Activated effector memory CD4-positive, alpha-beta T cell treated with Interleukin-2 at 50 U/mL for 16 hours (primary cell): ENCODE measurements around the gene HOXA4.

Experiments used
- DNase-seq: peaks from one replicate; pipeline ENCODE4 v3.0.0-alpha.2; 2020

HOXA4 gene

GRCh38 chr7:27169658-27170425 lies 39.3 kb upstream of the HOXA4 start:
- DNase-seq = no peak

DNA sequence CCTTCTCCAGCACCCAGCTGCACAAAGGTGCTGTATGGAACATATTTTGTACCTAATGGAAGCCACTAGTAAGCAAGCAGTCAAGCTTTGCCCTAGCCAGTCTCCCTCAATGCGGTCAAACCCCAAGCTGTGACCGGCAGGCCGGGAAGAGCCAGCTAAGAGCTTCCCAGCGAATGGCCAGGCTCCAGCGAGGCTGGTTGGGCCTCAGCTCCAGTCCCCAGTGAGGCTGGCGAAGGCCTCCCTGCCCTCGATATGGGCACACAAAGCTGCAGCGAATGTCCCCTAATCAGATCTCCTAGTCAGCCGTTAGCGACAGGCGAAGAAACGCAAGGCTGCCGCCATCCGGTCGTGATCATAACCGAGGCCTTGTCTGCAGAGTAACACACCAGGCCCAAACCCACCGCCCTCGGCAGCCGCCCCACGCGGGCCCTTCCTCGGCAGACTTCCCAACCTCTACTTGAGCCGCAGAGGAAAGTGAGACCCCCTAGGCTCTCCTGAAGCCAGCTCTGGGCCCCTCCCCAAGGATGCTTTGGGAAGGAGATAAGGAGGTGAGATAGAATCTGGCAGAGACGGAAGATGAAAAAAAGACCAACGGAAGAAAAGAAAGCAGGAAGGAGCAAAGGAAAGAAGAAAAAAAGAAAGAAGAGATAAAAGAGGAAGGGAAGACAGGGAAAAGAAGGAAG lies 37.8 kb upstream of the HOXA4 start:
- DNase-seq = no peak

DNA sequence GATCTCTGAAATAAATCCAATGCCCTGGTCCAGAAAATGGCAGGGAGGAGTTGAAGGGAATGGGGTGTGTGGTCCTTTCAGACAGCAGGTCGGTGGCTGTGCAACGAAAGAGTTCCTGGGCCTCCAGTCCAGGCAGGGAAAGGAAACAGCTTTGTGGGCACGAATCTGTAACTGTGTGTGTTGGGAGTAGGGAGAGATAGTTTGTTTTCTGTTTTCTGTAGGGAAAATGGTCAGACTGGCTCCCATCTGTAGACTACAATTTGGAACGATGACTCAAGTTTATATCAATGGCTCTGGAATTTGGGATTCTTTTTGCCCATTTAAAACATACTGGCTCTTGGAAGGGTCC lies 37.3 kb upstream of the HOXA4 start:
- DNase-seq = no peak

DNA sequence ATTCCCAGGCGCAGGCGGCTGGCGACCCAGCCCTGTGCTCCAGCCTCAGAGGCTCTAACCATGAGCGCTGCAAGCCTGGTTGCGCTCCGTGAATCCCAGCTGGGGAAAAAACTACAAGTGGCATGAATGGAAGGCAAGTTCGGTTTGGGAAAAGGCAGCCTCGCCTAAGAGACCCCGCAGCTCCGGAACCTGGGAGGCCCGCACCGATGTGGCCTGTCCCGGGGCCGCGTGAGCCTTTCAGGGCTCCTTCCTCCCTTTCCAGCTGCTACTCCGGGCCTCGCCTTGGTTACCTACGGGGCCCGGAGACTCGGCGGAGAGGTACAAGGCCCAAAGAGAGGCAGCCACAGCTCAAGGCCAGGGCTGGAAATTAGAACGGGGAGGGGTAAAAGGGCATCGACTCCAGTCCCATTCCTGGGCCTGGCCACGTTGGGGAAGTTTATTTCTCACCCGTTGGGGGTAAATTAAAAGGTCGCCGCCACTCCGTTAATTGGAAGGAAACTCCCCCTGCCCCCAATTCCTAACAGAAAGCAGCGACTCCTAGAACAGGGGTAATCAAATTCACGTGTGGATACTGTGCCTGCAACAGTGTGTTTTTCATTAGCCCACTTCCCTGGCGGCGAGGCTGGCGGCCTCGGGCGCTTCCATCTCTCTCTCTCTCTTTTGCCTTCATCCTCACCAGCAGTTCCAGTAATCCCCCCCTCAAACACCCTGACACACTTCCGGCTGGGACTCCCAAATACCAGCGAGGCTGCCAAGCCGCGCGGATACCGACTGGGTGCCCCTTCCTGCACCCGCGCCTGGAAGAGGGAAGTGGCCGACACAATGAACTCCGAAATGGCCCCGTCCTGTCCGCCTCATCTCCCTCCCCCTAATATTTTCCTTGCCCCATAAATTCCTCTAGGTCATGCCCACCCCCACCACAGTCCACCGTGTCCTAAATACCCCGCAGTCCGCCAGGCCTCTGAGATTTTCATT lies 36.3 kb upstream of the HOXA4 start:
- DNase-seq = no peak

GRCh38 chr7:27165996-27166530 lies 35.5 kb upstream of the HOXA4 start:
- no peak for DNase-seq

GRCh38 chr7:27165089-27165995 lies 34.8 kb upstream of the HOXA4 start, which contains the start of gene HOXA9:
Gene HOXA9, minus strand, starts transcription at chr7:27165537. Its CDS starts 80 bp downstream, at chr7:27165457.
- no peak for DNase-seq

- DNase-seq = no peak
These were observed 34.0 kb upstream of the HOXA4 start for GRCh38 chr7:27164367-27165088.

GRCh38 chr7:27164045-27164366 lies 33.4 kb upstream of the HOXA4 start:
- no peak for DNase-seq

GRCh38 chr7:27163288-27164044 lies 32.9 kb upstream of the HOXA4 start:
- no peak for DNase-seq

- DNase-seq = no peak
These were observed 32.2 kb upstream of the HOXA4 start for GRCh38 chr7:27162561-27163287.

- DNase-seq = no peak
These were observed 31.4 kb upstream of the HOXA4 start for GRCh38 chr7:27161721-27162560.

- no peak for DNase-seq
These were observed 30.7 kb upstream of the HOXA4 start for GRCh38 chr7:27161214-27161720.

GRCh38 chr7:27160546-27161213 lies 30.1 kb upstream of the HOXA4 start:
- DNase-seq = peak; percentile 69

DNA sequence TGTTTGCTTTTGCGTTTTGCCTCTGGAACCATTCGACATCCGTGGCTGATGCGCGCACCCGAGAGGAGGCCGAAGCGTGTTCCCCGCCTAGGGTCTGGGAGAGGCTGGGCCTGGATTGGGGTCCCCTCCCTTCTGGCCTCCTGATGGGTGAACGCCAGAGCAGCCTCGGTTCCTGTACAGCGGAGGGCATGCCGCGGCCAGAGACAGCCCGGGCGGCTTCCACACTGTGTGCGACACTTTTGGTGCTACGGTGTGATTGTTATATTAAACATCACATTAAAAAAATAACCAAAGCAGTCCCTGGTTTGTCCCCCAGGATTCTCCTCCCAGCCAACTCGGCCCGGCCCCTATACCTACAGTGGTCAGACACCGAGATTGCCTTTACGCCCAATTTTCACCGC lies 29.6 kb upstream of the HOXA4 start:
- DNase-seq = no peak

DNA sequence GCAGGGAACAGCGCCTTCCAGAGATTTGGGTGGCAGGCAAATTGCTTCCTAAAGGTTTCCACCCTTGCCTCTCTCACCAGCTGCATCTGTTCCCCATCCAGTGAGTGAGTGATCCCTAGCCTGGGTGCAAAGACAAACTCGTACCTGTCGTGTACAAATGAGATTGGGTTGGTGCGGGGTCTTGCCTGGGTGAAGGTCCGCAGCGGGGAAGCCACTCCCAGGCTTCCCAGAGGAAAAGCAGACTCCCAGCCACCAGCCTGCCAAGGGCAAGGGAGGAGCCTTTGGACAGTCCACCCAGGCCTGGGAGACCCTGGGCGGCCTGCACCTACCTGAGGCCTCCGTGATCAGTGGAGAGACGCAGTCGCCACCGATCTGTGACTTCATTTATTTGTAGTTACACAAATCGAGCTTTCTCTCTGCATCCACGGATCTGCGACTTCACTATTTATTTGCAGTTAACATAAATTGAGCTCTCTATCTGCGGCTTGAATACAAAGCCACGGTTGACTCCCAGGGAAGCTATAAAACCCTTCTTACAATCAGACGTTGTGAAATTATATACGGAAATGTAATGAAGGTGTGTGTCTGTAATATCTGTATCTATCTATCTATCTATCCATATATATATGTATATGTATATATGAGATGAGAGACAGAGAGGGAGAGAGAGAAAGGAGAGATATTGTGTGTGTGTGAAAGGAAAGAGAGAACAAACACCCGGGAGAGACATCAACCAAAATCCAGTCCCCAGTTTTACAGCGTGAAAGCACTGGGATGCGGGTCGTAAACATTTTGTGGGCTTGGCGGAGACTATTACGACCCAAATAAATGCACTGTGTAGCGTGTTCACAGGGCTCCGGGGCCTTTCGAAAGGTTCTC lies 28.9 kb upstream of the HOXA4 start:
- no peak for DNase-seq

DNA sequence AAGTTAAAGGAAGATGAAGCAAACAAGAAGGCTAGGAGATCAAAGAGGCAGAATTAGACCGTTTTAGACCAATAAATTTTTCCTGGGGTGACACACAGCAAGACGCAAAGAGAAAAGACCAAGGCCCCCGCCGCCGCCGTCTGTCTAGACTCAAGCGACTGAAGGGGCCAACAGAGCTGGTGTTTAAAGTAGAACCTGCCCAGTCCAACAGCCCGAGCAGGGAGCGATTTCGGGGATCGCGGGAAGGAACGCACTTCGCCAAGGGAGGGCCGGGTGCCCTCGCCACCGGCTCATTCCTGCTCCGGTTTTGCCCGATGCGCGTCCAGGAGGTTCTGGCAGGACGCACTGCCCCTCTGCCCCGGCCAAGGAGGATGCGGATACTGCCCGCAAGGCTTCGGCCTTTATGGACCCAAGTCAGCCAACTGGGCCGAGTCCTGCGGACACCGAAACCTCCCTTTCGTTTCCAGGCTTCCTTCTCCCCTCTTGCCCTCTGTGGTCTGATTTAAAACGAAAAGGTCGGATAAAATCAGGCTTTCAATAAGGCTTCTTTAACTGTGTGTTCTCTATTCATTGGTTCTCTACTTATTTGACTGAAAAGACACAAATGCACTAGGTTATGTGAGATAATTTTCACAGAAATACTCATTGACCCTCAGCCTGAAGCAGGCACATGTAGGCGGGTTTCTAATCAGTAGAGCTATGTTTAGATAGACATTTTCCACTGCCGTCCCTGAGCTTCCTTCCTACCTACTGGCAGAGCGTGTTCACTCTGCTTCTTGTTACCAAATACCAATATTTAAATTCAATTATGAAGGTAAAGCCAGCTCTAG lies 28.1 kb upstream of the HOXA4 start:
- no peak for DNase-seq
